C4-2B (cell line): ENCODE results near the gene SMG7.

Experiments used
- H3K27ac ChIP-seq: fragments of 450-650 bp; 2 replicates; pipeline ENCODE4 v1.5.1; 2017
- ZFX ChIP-seq: fragments of 450-650 bp; IDR thresholded peaks from 2 replicates; pipeline ENCODE4 v1.6.1; 2017
- TF ChIP-seq, protein P1 (sequence below): fragments of 450-650 bp; conservative IDR thresholded peaks from 2 replicates; pipeline ENCODE4 v1.5.1; 2017; ENCODE audit warnings: mild to moderate bottlenecking

The SMG7 gene

DNA sequence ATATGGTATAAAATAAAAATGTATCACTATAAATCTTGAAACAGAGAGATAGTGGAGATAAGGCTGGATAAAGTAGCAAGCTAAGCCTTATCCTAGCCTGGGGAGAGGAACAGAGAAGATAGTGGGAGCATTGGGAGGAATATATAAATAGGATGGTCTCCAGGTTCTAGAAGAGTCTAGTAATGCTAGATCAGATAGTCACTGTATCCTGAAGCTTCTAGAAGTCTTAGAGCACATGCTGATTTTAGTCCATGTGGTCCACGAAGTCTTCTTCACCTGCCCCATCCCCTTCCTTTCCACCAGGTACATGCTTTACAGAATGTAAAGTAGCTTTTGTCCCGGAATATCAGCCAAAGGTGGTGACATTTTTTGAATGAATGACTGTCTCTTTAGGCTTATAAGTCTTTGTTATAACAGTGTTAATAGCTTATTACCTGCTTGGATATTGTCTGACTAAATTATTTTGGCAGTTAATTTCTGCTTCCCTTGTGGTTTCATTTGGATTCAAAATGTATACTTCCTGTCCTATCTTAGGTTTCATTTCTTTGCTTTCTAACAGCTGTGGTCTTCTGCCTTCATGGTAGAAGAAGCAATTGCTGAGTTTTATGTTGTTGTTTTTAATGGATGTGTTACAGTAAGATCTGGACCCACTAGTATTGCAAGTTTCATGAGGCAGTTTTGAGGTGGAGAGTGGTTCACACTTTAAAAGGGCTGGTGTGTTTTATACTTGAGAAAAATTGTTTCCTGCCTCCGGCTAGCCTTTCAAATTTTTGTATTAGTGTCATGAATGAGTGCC lies 5.9 kb downstream of the SMG7 start:
- TF ChIP-seq, protein P1, sequence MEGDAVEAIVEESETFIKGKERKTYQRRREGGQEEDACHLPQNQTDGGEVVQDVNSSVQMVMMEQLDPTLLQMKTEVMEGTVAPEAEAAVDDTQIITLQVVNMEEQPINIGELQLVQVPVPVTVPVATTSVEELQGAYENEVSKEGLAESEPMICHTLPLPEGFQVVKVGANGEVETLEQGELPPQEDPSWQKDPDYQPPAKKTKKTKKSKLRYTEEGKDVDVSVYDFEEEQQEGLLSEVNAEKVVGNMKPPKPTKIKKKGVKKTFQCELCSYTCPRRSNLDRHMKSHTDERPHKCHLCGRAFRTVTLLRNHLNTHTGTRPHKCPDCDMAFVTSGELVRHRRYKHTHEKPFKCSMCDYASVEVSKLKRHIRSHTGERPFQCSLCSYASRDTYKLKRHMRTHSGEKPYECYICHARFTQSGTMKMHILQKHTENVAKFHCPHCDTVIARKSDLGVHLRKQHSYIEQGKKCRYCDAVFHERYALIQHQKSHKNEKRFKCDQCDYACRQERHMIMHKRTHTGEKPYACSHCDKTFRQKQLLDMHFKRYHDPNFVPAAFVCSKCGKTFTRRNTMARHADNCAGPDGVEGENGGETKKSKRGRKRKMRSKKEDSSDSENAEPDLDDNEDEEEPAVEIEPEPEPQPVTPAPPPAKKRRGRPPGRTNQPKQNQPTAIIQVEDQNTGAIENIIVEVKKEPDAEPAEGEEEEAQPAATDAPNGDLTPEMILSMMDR = no peak
- no peak for TF ChIP-seq ZFX
- H3K27ac ChIP-seq = no peak overlapping the region

DNA sequence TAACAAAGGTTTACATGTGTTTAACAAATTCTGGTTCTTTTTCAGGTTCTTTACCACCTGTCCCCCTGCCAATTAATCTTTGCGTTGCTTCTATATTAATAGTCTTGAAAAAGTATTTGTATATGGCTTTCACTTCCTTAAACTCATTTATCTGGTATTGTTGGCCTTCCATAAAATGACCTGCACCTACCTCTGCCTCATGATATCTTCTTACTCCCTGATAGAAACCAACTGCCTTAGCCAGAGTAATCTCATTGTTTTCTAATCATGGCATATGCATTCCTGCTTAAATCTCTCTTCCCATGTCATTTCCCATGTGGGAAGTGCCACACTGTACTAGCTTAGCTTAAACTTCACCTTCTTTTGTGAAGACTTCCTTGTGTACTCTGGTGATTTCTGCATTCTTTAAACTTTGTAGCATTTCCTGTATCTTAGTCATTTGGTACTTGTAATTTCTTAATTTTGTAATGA lies 8.7 kb downstream of the SMG7 start:
- no peak overlapping the region for H3K27ac ChIP-seq
- TF ChIP-seq, protein P1 = no peak
- no peak for TF ChIP-seq ZFX

GRCh38 chr1:183483224-183483623 lies 10.9 kb downstream of the SMG7 start:
- TF ChIP-seq, protein P1 = no peak
- TF ChIP-seq ZFX = no peak
- H3K27ac ChIP-seq = no peak overlapping the region

DNA sequence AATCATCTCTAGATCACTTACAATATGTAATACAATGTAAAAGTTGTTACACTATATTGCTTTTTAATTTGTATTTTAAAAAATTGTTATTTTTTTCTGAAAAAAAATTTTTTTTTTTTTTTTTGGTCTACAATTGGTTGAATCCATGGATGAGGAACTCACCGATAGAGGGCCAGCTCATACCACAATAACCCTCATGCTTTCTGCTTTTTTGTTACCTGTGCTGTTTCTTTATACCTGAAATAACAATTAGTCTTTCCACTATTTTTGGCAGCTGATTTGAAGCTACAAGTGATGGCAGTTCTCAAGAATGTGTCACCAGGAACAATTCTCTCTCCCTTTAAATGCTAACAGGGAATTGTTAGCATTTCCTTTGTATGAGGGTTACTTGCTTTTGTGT lies 12.0 kb downstream of the SMG7 start:
- no peak overlapping the region for H3K27ac ChIP-seq
- TF ChIP-seq, protein P1 = no peak
- TF ChIP-seq ZFX = no peak

DNA sequence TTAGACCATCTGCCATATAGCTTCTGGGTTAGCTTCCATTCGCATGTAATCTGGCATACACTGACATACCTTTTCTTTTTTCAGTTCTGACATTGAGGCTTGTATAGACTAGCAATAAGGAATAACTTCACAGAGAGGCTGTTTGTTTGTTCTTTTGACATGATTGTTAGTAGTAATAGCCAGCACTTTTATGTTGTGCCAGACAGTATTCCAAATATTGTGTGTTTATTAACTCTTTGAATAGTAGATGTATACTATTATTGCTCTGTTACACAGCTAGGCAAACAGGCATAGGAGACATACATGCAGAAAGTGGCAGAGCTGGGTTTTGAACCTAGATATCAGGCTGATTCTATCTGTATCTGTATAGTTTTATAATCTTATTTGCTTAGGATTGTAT lies 12.6 kb downstream of the SMG7 start:
- TF ChIP-seq, protein P1 = no peak
- TF ChIP-seq ZFX = no peak
- H3K27ac ChIP-seq = no peak overlapping the region

DNA sequence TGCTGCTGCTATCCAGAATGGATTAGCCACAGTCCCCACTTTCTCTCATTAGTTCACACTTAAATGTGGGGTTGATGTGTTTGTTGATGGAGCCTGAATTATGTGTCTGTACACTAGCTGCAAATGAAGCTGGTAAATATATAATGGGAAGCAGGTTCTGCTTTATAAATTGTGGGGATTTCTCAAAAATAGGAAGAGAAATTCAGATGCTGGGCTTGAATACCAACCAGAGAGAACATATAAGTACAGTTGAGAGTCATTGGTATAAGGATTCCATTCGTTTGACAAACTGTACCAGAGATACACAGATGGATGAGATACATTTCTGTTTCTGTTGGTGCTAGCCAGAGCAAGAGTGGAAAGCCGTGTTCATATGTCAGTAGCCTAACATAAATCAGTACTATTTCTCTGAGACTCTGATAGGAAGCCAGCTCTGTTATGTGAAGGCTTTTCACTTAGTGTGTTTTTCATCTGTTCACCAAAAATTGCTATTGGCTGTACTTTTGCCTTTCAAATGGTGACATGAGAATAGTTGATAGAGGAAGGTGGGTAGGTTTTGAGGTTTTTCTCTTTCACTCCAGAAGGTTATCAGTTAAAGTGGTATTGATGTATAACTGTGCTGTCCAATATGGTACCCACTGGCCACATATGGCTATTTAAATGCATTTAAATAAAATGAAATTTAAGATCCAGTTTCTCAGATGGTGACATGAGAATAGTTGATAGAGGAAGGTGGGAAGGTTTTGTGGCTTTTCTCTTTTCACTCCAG lies 15.6 kb downstream of the SMG7 start:
- TF ChIP-seq, protein P1 = no peak
- no peak for TF ChIP-seq ZFX
- no peak overlapping the region for H3K27ac ChIP-seq

- TF ChIP-seq, protein P1 = no peak
- TF ChIP-seq ZFX = no peak
- H3K27ac ChIP-seq = no peak overlapping the region
Measured at GRCh38 chr1:183490932-183491331, 18.6 kb downstream of the SMG7 start.
